Upper lobe of right lung (tissue), 1 donor: ENCODE data around the gene CRTC1. TPM values are rescaled to one million over a fixed set of nuclear protein-coding genes. Genes with fewer than 3 reads are reported as not detected.

Experiments used
- ATAC-seq: fragments of 200-7000 bp; cut with Tn5 transposase; one replicate; pipeline ENCODE4 v1.9.1; 2020; ENCODE audit warnings: mild to moderate bottlenecking, moderate library complexity
- DNase-seq: peaks from one replicate; pipeline ENCODE4 v3.0.0-alpha.2; 2020
- H3K27ac ChIP-seq: fragments of 200-600 bp; one replicate; pipeline ENCODE4 v1.8.0; 2022
- H3K27me3 ChIP-seq: fragments of 200-600 bp; one replicate; pipeline ENCODE4 v1.8.0; 2022; ENCODE audit warnings: mild to moderate bottlenecking
- H3K36me3 ChIP-seq: fragments of 200-600 bp; one replicate; pipeline ENCODE4 v1.8.0; 2022
- H3K4me1 ChIP-seq: fragments of 200-600 bp; one replicate; pipeline ENCODE4 v1.8.0; 2022
- H3K4me3 ChIP-seq: fragments of 200-600 bp; one replicate; pipeline ENCODE4 v1.8.0; 2022; ENCODE audit warnings: mild to moderate bottlenecking
- H3K9me3 ChIP-seq: fragments of 200-600 bp; one replicate; pipeline ENCODE4 v1.8.0; 2022
- intact Hi-C: fragments of 100-400 bp; cut with DNase I; formaldehyde crosslinking; loops from one replicate; pipeline ENCODE4 v1.11.0; 2022
- total RNA-seq: library from RNA; stranded (reverse); fragmentation: NEBNext Ultra II Directional; extraction: Animal tissue kit (Norgen Biotek cat#: 25700); gene quantifications from one replicate; pipeline ENCODE4 v1.2.1, GENCODE V29; 2021
- TF ChIP-seq, protein P1 (sequence below): fragments of 200-600 bp; IDR thresholded peaks from one replicate; pipeline ENCODE4 v1.8.0; 2022; ENCODE audit warnings: antibody characterized with exemption
- donor health status: DM: no; HTN: yes; CAD: no; lungs with severe emphysema.

The CRTC1 gene
- total RNA-seq, 1 donor from 2014 or later, result 13.8 TPM

DNA sequence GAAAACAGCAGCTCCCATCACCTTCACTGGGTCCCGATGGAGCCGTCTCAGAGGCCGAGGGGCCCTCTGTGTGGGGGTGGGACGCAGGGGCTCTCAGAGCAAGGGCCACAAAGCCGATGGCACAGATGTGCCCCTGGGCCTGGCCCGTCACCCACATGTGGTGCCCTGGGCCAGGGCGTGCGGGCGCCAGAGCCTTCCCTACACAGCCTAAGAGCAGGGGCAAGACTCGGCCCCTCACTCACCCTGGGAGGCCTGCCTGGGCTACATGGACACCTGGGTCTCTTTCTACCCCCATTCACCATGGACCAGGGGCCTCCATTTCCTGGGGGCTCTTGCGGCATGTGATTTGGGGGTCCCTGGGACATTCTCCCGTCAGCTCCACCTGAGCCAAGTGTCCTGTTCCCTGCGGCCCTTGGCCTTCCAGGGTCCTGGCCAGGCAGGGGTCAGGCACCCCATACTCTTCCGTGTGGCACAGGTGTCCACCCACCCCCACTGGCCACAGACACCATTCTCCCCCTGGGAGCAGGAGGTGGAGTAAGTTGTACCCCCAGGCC, 97.6 kb downstream of the CRTC1 start:
- no peak for ATAC-seq
- TF ChIP-seq, protein P1, sequence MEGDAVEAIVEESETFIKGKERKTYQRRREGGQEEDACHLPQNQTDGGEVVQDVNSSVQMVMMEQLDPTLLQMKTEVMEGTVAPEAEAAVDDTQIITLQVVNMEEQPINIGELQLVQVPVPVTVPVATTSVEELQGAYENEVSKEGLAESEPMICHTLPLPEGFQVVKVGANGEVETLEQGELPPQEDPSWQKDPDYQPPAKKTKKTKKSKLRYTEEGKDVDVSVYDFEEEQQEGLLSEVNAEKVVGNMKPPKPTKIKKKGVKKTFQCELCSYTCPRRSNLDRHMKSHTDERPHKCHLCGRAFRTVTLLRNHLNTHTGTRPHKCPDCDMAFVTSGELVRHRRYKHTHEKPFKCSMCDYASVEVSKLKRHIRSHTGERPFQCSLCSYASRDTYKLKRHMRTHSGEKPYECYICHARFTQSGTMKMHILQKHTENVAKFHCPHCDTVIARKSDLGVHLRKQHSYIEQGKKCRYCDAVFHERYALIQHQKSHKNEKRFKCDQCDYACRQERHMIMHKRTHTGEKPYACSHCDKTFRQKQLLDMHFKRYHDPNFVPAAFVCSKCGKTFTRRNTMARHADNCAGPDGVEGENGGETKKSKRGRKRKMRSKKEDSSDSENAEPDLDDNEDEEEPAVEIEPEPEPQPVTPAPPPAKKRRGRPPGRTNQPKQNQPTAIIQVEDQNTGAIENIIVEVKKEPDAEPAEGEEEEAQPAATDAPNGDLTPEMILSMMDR, result no peak
- no peak for DNase-seq
- Histone ChIP-seq H3K4me3 (no peak overlapping the region), H3K27me3 (peaks cover 8% of the 10 kb centered on the region), H3K9me3 (no peaks in the 10 kb centered on the region), H3K27ac (no peak overlapping the region), H3K4me1 (peaks cover 5% of the 10 kb centered on the region), H3K36me3 (no peaks in the 10 kb centered on the region)
- intact Hi-C loops, result no loop called here

DNA sequence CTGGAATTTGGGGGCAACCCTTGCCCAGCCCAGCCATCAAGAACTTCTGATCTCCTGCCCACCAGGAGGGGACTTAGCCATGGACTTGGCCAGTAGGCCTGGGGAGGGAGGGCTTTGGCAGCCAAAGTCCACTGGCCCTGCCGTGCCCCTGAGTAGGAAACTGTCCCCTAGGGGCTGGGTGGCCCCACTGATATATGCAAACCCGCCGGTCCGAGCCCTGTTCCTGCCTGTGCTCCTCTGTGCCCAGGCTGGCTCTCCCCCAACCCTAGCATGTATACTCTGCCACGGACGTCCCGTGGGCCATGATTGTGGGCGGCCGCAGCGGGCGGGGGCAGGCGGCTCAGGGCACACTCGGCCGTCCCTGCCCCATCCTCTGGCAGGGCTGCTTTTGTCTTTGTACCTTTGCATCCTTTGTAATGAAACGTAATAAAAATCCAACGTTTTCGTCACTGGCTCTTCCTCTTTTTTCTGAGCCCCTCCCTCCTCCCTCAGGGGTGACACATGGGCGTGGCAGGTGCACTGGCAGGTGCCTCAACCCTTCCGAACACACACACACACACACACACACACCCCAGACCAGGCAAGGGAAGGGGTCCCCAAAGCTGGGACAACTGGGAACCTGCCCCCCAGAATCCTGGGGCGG, 98.5 kb downstream of the CRTC1 start:
- intact Hi-C loops, result no loop called here

DNA sequence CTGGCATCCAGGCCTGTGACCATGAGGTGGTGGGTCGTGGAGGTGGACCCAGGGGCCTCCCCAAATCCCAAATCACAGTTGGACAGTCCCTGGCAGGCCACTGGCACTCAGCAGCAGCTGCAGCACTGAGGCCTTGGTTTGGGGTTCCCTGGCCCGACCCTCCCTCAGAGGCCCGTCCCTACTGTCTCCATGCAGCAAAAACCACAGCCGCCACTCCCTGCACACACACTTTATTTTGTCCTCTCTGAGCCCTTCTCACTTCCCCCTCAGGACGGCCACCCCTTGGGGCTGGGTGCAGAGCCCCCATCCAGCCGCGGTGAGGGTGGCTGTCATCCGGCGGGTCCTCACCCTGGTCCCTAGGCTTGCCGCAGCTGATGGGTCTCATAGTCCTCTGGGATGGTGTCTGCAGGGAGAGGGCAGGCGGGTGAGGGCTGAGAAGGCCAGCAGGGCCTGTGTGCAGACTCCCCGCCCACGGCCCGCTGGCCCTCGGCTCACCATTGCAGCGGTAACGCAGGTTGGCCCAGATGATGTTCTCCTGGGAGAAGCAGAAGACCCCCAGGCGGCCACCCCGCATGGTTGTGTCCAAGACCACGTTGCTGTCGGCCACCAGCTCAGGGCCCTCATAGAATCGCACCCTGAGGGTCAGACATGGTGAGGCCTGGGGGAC, 99.2 kb downstream of the CRTC1 start:
- H3K27me3 ChIP-seq, result peaks cover 22% of the 10 kb centered on the region
- intact Hi-C loops, result no loop called here
- no peak for ATAC-seq

More for the DNA sequence above, 98.5 kb downstream of the CRTC1 start:
- Histone ChIP-seq H3K4me3 (no peak overlapping the region), H3K27me3 (peaks cover 16% of the 10 kb centered on the region), H3K36me3 (no peaks in the 10 kb centered on the region), H3K27ac (no peak overlapping the region), H3K9me3 (no peaks in the 10 kb centered on the region), H3K4me1 (peaks cover 5% of the 10 kb centered on the region)
- TF ChIP-seq, protein P1, result no peak
- DNase-seq, result no peak
- no peak for ATAC-seq

DNA sequence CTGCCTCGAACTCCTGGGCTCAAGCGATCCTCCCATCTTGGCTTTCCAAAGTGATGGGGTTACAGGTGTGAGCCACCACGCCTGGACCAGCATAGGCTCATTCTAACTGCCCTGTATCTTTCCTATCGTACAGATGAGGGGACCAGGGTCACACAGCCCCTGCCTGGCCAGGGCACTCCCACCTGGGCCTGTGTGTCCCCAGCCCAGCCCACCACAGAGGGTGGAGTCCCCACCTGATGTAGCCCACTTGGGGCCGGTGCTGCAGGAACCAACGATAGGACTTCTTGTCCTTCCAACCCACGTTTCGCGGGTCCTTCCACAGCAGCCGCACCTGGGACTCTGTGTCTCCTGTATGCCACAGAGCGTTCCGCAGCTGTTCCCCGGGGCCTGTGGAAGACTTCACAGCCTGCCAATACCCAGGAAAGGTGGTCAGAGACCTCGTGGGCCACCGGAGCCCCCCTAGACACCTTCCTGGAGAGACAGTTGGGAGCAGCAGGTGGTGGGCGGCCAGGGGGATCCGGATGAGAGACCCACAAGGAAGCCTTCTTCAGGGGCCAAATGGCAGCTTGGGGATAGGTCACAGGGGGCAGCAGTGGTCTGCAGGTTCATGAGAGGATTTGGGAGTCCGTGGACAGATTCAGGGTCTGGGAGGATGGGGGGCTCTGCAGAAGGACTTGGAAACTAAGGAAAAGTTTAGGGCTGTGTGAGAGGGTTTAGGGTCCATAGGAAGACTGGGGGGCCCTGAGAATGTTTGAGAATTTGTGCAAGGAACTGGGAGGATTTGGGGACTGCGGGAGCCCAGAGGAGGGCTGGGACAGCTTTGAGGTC, 100.7 kb downstream of the CRTC1 start:
- intact Hi-C loops, result no loop called here
- ATAC-seq (no peak), DNase-seq (no peak)
- TF ChIP-seq, protein P1, result no peak
- Histone ChIP-seq H3K4me1 (peaks cover 11% of the 10 kb centered on the region), H3K9me3 (no peaks in the 10 kb centered on the region), H3K4me3 (no peak overlapping the region), H3K27ac (no peak overlapping the region), H3K27me3 (peaks cover 37% of the 10 kb centered on the region), H3K36me3 (no peaks in the 10 kb centered on the region)

More for the DNA sequence above, 99.2 kb downstream of the CRTC1 start:
- Histone ChIP-seq H3K36me3 (no peaks in the 10 kb centered on the region), H3K4me1 (peaks cover 5% of the 10 kb centered on the region), H3K27ac (no peak overlapping the region), H3K4me3 (no peak overlapping the region), H3K9me3 (no peaks in the 10 kb centered on the region)
- TF ChIP-seq, protein P1, result no peak
- no peak for DNase-seq

DNA sequence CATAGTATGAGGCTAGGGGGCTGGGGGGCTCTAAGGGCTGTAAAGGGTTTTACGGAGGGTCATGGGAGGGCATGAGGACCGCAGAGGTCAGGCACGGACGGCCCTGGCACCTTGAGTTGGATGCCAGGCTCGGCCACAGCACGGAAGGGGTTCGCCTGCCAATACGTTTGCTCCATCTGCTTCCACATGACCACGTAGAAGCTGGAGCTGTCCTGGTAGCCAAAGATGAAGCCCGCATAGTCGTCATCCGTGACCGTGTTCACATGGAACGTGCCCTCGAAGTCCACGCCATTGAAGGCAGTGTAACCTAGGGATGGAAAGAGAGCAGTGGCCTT, 101.3 kb downstream of the CRTC1 start:
- peaks cover 43% of the 10 kb centered on the region for H3K27me3 ChIP-seq
- intact Hi-C loops, result no loop called here
- H3K36me3 ChIP-seq, result no peaks in the 10 kb centered on the region
- ATAC-seq (no peak), DNase-seq (no peak)
- H3K27ac ChIP-seq, result no peak overlapping the region
- H3K4me1 ChIP-seq, result peaks cover 13% of the 10 kb centered on the region
- no peaks in the 10 kb centered on the region for H3K9me3 ChIP-seq
- no peak overlapping the region for H3K4me3 ChIP-seq
- TF ChIP-seq, protein P1, result no peak
